ENCODE data around the gene HLA-A. TPM values are rescaled to one million over a fixed set of nuclear protein-coding genes. Genes with fewer than 3 reads are reported as not detected.

HLA-A gene
- total and polyA plus RNA-seq, 2 of the 13 experiments (the other 11 are each of a cell fraction or from before 2014, with no cell fraction given), result 345 to 527 TPM

DNA sequence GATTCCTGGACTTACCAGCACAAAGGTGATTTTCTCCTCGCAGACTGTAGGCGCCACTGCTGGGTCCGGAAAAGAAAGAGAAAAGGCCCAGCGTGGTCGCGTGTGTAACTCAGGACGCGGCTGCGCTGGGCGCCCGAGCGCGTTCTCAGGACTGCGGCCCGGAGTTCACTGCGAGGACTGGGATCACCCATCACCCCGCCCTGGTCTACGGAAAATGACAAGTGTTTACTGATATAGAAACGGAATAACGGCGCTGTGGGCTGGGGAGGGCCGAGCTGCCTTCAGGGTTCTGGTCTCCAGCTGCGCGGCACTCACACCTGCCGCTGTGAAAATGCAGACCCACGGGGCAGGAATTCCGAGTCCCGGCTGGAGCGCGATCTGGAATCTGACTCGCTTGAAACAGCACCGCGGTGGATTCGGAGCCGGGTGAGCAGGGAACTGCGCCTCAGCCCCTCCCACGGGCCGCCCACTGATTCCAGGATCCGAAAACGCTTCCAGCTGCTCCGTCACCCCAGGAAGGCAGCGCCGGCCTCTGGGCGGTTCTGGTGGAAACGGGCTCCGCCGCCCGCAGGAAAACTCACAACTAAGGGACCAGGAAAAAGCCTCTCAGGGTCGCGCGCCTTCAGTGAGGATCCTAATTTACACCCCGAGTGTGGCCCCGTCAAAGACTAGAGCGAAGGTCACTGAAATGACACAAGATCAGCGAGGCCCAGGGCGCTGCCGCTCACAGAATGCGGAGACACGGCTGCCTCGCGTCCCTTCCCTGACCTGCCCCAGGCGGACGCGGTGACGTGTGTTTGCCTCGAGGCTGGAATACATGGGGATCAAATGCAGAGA, 34.5 kb downstream of the HLA-A start (continued):
- TF ChIP-seq, protein P1, sequence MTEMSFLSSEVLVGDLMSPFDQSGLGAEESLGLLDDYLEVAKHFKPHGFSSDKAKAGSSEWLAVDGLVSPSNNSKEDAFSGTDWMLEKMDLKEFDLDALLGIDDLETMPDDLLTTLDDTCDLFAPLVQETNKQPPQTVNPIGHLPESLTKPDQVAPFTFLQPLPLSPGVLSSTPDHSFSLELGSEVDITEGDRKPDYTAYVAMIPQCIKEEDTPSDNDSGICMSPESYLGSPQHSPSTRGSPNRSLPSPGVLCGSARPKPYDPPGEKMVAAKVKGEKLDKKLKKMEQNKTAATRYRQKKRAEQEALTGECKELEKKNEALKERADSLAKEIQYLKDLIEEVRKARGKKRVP (CRISPR knock-in tag; IDR thresholded peaks at IDR 0.05), result 0 out of 4 replicates have a peak, but pooled peaks of 1 of the 2 experiments have one; percentile 13
- TF ChIP-seq HNRNPK (IDR thresholded peaks at IDR 0.05; ENCODE audit: low read depth, low read length, poor library complexity, severe bottlenecking), result no peak
- TF ChIP-seq NR2F2 (IDR thresholded peaks at IDR 0.05; ENCODE audit: borderline replicate concordance, low read depth), result no peak
- TF ChIP-seq ZZZ3 (CRISPR knock-in tag; IDR thresholded peaks at IDR 0.05; ENCODE audit: borderline replicate concordance), result peak; percentile 73; the same call in 1 of the 2 replicates
- peak; percentile 88 for TF ChIP-seq RARA (CRISPR knock-in tag; IDR thresholded peaks at IDR 0.05)
- no peak for TF ChIP-seq ZNF589 (CRISPR knock-in tag; conservative IDR thresholded peaks at IDR 0.05)
- peak; percentile 44 for TF ChIP-seq XRCC5 (optimal IDR thresholded peaks at IDR 0.05; ENCODE audit: low read length)
- no peak for TF ChIP-seq CENPT (CRISPR knock-in tag; IDR thresholded peaks at IDR 0.05; ENCODE audit: low read depth)
- TF ChIP-seq ZNF816 (CRISPR knock-in tag; IDR thresholded peaks at IDR 0.05; ENCODE audit: borderline replicate concordance), result no peak; the same call in 1 of the 2 replicates
- peak; percentile 77 for TF ChIP-seq JARID2 (CRISPR knock-in tag; IDR thresholded peaks at IDR 0.05; ENCODE audit: insufficient replicate concordance)
- no peak for TF ChIP-seq NFE2L2 (IDR thresholded peaks at IDR 0.05; ENCODE audit: low read length)
- TF ChIP-seq, protein P2, sequence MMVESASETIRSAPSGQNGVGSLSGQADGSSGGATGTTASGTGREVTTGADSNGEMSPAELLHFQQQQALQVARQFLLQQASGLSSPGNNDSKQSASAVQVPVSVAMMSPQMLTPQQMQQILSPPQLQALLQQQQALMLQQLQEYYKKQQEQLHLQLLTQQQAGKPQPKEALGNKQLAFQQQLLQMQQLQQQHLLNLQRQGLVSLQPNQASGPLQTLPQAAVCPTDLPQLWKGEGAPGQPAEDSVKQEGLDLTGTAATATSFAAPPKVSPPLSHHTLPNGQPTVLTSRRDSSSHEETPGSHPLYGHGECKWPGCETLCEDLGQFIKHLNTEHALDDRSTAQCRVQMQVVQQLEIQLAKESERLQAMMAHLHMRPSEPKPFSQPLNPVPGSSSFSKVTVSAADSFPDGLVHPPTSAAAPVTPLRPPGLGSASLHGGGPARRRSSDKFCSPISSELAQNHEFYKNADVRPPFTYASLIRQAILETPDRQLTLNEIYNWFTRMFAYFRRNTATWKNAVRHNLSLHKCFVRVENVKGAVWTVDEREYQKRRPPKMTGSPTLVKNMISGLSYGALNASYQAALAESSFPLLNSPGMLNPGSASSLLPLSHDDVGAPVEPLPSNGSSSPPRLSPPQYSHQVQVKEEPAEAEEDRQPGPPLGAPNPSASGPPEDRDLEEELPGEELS (CRISPR knock-in tag; IDR thresholded peaks at IDR 0.05), result peak; percentile 49; the same call in 1 of the 2 replicates
- TF ChIP-seq NFKBIZ (CRISPR knock-in tag; IDR thresholded peaks at IDR 0.05), result peak; percentile 72
- TF ChIP-seq, protein P3, sequence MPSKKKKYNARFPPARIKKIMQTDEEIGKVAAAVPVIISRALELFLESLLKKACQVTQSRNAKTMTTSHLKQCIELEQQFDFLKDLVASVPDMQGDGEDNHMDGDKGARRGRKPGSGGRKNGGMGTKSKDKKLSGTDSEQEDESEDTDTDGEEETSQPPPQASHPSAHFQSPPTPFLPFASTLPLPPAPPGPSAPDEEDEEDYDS (CRISPR knock-in tag; IDR thresholded peaks at IDR 0.05), result peak; percentile 15; the same call in 1 of the 2 replicates
- peak; percentile 45; the same call in 1 of the 2 replicates for TF ChIP-seq ARHGAP35 (CRISPR knock-in tag; IDR thresholded peaks at IDR 0.05; ENCODE audit: borderline replicate concordance)
- TF ChIP-seq ZNF749 (CRISPR knock-in tag; IDR thresholded peaks at IDR 0.05; ENCODE audit: borderline replicate concordance), result no peak
- TF ChIP-seq HIVEP1 (CRISPR knock-in tag; IDR thresholded peaks at IDR 0.05), result 0 out of 2 replicates have a peak, but pooled peaks have one; percentile 41
- TF ChIP-seq PRMT3 (CRISPR knock-in tag; IDR thresholded peaks at IDR 0.05; ENCODE audit: borderline replicate concordance, low read depth), result 0 out of 2 replicates have a peak, but pooled peaks have one; percentile 24
- TF ChIP-seq ZNF737 (CRISPR knock-in tag; IDR thresholded peaks at IDR 0.05; ENCODE audit: borderline replicate concordance), result no peak
- no peak for TF ChIP-seq KLF11 (CRISPR knock-in tag; IDR thresholded peaks at IDR 0.05)
- peak; percentile 43 for TF ChIP-seq AGO1 (IDR thresholded peaks at IDR 0.05; ENCODE audit: low read depth, low read length, poor library complexity, severe bottlenecking)
- TF ChIP-seq, protein P4, sequence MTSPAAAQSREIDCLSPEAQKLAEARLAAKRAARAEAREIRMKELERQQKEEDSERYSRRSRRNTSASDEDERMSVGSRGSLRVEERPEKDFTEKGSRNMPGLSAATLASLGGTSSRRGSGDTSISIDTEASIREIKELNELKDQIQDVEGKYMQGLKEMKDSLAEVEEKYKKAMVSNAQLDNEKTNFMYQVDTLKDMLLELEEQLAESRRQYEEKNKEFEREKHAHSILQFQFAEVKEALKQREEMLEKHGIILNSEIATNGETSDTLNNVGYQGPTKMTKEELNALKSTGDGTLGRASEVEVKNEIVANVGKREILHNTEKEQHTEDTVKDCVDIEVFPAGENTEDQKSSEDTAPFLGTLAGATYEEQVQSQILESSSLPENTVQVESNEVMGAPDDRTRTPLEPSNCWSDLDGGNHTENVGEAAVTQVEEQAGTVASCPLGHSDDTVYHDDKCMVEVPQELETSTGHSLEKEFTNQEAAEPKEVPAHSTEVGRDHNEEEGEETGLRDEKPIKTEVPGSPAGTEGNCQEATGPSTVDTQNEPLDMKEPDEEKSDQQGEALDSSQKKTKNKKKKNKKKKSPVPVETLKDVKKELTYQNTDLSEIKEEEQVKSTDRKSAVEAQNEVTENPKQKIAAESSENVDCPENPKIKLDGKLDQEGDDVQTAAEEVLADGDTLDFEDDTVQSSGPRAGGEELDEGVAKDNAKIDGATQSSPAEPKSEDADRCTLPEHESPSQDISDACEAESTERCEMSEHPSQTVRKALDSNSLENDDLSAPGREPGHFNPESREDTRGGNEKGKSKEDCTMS (CRISPR knock-in tag; conservative IDR thresholded peaks at IDR 0.05), result no peak

Data from HepG2 (cell line).